DMS 273 (cell line): ENCODE measurements around the gene TPTE.
"Not testable (repeated sequence)": the region's sequence is repeated elsewhere in the genome, so short reads cannot be mapped to it uniquely, and the experiment has no call there.

Experiments
- DNase-seq: peaks from one replicate; lab custom pipeline; 2025; ENCODE audit not compliant: unreplicated experiment; lab: John Stamatoyannopoulos, UW

Gene TPTE

DNA sequence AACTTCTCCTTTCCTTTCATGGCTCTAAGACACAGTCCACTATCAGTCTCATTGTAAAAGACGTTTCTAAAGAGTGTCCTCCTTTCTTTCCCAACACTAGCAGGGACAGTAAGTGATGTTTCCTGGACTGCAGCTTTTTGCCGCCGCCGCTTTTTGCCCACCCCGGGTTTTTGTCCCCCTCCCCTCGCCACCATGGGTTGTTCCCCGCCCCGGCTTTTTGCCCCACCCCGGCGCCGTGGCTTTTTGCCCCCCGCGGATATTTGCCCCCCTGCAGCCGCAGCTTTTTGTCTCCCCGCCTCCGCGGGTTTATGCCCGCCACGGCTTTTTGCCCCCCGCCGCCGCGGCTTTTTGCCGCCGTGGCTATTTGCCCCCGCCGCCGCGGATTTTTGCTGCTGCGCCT lies 95.2 kb downstream of the TPTE start:
- DNase-seq, result no peak

DNA sequence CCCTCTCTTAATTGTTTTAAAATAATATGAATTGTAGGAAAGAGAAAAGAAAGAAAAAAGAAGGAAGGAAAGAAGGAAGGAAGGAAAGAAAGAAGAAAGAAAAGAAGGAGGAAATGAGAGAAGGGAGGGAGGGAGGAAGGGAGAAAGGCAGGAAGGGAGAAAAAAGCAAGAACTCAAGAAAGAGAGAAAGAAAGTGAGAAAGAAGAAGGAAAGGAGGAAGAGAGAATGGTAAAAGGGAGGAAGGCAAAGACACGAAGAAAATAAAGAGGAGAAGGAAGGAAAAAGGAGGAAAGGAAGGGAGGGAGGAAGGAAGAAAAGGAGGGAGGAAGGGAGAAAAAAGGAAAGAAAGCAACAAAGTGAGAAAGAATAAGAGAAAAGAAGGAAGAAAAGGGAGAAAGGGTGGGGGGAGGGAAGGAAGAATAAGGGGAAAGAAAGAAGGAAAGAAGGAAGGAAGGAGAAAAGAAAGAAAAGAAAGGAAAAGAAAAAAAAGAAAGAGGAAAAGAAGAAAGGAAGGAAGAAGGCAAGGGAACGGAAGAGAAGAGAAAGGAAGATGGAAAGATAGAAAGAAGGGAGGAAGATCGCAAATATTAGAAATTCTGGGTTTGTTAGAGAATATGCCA lies 95.9 kb downstream of the TPTE start:
- not testable (repeated sequence) for DNase-seq

DNA sequence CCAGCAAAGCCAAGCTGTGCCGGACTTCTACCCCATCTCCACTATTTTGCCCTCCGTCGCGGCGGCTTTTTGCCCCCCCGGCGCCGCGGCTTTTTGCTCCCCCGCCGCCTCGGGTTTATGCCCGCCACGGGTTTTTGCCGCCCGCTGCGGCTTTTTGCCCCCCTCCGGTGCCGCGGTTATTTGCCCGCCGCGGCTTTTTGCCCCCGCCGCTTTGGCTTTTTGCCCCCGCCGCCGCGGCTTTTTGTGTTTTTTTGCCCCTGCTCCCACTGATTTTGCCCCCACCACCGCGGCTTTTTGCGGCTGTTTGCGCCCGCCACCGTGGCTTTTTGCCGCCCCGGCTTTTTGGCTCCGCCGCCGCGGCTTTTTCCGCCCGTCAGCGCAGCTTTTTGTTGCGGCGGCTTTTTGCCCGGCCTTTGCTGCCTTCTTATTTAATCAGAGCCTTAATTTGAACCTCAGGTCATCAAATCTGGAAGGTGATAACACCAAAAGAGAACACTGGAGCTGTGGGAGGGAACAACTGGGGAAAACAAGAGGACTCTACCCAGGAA lies 106.0 kb downstream of the TPTE start:
- no peak for DNase-seq

DNA sequence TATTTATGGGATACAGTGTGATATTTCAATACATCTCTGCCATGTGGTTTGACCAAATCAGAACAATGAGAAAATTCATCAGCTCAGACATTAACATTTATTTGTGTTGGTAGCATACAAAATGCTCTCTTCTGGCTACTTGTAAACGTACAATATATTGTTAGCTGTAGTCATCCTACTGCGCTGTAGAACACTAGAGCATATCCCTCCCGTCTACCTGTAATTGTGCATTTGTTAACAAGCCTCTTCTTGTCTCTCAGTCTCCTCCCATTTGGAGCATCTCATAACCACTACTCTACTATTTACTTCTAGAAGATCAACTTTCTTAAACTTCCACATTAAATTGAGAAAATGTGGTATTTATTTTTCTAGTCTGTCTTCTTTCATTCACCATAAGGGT lies 107.9 kb downstream of the TPTE start:
- DNase-seq, result not testable (repeated sequence)

DNA sequence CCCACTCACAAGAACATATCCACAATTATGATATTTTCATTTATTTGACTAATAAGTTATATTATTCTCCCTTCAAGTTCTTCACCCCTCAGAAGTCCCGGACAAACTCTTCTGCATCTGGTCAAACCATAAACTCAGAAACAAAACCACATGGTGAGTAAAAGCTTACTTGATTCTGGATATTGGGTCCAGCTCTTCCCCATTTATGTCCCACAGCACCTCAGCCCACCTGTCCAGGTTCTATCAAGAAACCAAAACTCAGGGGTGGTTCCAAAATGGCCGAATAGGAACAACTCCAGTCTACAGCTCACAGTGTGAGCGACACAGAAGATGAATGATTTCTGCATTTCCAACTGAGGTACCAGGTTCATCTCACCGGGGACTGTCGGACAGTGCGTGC lies 109.4 kb downstream of the TPTE start:
- DNase-seq, result not testable (repeated sequence)

DNA sequence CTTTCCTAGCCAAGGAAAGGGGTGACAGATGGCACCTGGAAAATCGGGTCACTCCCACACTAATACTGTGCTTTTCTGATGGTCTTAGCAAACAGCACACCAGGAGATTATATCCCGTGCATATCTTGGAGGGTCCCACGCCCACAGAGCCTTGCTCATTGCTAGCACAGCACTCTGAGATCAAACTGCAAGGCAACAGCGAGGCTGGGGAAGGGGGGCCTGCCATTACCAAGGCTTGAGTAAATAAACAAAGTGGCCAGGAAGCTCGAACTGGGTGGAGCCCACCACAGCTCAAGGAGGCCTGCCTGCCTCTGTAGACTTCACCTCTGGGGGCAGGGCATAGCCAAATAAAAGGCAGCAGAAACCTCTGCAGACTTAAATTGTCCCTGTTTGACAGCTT lies 109.9 kb downstream of the TPTE start:
- DNase-seq, result not testable (repeated sequence)

DNA sequence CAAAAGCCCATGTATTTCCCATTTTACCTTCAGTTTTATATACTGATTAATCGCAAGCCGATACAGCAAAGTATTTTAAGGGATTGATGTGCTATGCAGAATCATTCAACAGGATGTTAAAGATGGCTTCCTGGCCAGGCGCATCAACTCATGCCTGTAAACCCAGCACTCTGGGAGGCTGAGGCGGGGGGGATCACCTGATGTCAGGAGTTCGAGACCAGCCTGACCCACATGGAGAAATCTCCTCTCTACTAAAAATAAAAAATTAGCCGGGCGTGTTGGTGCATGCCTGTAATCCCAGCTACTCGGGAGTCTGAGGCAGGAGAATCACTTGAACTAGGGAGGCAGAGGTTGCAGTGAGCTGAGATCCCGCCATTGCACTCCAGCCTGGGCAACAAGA lies 116.8 kb downstream of the TPTE start:
- DNase-seq, result not testable (repeated sequence)

DNA sequence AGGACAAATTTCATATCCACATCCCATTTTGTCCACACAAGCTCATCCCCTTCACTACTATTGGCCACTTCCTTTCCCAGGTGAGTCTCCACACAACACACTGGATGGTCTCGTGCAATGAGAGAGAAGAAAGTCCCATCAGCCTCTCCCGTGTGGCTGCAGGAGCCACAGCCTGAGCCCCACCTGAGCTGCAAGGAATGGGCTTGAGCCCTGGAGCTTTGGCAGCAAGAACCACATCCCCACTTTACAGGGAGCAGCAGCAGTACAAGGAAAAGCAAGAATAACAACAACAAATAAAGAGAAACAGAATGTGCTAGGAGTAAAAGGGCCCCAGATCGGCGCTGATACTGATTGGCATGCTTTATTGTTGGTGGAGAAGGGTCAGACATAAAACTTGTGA lies 117.7 kb downstream of the TPTE start:
- no peak for DNase-seq

DNA sequence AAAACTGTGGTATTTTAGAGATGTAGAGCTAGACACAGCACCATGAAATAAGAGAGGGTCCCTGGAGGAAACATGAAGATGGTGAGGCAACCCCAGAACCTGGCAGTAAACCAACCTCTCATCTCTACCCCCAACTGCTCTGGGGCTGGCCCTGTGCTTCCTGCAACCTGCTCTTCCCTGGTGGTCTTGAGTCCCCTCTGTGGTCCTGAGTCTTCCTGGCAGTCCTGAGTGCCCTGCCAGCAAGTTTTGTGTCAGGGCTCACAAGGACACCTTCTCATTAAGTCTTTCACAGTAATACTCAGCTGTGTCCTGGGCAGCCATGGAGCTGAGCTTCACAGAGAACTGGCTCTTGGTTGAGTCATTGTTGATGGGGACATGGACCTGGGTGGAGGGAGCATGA lies 118.4 kb downstream of the TPTE start:
- DNase-seq, result not testable (repeated sequence)

DNA sequence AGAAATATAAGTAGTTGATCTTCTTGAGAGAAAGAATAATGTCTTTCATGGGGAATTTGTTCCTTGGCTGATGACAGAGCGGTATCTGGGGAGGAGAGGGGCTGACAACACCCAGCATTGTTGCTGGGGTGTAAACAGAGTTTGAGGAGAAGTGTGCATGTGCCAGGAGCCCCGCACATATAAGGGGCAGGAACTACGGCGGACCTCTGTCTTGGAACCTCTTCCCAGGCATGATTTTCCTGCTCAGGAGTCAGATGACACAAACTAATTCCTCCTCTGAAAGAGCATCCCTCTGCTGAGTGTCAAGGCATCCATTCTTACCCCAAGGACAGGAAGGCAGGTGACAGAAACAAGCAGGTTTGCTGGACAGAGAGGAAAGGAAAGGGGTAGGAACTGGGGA lies 119.1 kb downstream of the TPTE start:
- no peak for DNase-seq

DNA sequence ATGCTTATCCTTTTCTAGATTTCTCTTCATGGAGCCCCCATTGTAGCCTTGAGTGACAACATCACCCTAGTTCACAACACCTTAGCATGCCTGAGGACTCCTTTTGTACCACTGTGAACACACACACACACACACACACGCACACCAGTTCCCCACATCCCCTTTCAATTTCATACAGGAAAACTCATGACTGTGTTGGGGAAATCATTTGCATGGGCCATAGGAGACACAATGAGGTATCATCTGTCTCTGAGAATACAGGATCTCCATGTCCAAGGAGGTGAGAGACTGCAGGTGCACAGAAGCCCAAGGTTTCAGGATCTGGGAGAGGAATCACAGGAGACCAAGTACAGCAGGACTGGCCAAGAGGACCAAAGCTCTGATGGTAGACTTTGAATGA lies 119.7 kb downstream of the TPTE start:
- DNase-seq, result no peak

DNA sequence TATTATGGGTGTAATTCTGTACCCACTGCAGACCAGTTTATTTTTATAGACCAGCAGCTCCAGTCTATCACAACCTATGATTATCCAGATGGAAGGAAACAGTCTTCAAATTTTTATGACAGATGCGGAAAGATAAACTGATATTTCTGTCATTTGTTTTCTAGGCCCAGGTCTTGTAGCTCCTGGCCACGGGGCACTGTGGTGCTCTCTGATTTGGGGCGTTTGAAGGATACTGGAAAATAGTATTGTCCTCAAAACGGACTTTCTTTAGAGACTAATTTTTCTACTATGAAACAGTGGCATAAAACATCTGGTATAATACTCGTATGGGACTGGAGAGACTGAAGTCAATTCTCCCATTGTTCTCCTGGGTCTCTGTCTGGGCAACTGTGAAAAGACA lies 124.3 kb downstream of the TPTE start:
- DNase-seq, result not testable (repeated sequence)

DNA sequence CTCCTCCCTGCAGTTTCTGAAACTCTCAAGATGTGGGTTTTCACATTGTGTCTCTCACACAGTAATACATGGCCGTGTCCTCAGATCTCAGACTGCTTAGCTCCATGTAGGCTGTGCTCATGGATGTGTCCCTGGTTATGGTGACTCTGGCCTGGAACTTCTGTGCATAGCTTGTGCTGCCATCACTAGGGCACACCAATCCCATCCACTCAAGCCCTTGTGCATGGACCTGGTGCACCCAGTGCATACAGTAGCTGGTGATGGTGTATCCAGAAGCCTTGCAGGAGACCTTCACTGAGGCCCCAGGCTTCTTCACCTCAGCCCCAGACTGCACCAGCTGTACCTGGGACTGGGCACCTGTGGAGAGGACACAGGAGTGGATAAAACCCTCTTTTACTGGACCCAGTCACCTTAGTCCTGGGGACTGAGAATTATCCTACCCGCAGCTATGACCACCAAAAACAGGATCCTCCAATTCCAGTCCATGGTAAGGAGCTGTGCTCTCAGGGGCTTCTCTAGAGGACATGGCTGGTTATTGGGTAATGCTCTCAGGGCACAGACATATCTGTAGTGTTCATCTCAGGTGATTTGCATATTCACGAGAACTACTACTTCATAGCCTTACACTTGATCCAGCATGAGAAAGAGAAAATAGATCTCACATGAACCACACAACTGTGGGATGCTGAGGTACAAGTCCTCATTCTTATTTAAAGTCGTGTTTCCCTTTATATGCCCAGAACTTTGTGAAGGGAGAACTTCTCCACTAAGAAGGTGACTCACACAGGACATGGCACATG lies 128.2 kb downstream of the TPTE start:
- not testable (repeated sequence) for DNase-seq

DNA sequence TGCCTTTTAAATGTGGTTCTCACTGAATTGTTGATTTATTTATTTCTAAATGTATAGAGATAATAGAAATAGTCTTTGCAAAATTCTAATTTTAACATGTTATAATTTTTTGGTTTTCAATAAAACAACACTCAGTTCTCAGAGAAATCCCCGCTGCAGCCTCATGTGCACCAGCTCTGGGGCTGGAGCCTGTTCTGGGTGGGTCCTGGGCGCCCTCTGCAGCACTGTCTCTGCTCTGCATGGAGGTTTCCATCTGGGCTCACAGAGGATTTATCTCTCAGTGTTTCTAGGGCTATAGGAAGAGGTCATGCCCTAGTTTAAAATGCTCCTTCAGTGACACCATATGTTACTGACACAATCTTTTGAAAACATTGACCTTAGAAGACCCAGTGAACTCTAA lies 128.9 kb downstream of the TPTE start:
- DNase-seq, result not testable (repeated sequence)
